Karpas-422 (cell line): ENCODE data around the gene TP73. TPM values are rescaled to one million over a fixed set of nuclear protein-coding genes. Genes with fewer than 3 reads are reported as not detected.

Experiments
- DNase-seq: peaks from one replicate; pipeline ENCODE4 v3.0.0-alpha.2; 2015
- H2AFZ ChIP-seq: fragments of 200-600 bp; sonication (generic); 2 replicates; pipeline ENCODE4 v1.6.1; 2014; ENCODE audit warnings: antibody characterized with exemption, low read length, mixed read lengths
- H3K27ac ChIP-seq: fragments of 200-600 bp; sonication (generic); 2 replicates; pipeline ENCODE4 v1.5.1; 2014; ENCODE audit warnings: mild to moderate bottlenecking, low read length, moderate library complexity
- H3K27me3 ChIP-seq: fragments of 200-600 bp; sonication (generic); 2 replicates; pipeline ENCODE4 v1.6.1; 2014; ENCODE audit warnings: low read length, mixed read lengths
- H3K36me3 ChIP-seq: fragments of 200-600 bp; sonication (generic); 2 replicates; pipeline ENCODE4 v1.6.1; 2014; ENCODE audit warnings: low read length, mixed read lengths; ENCODE audit not compliant: insufficient read depth
- H3K4me1 ChIP-seq: fragments of 200-600 bp; sonication (generic); 2 replicates; pipeline ENCODE4 v1.6.1; 2014; ENCODE audit warnings: mild to moderate bottlenecking, low read length, mixed read lengths
- H3K4me2 ChIP-seq: fragments of 200-600 bp; sonication (generic); 2 replicates; pipeline ENCODE4 v1.6.1; 2014; ENCODE audit warnings: low read length, low read depth, mild to moderate bottlenecking; ENCODE audit not compliant: poor library complexity, severe bottlenecking
- H3K4me3 ChIP-seq: fragments of 200-600 bp; sonication (generic); 2 replicates; pipeline ENCODE4 v1.5.1; 2014; ENCODE audit warnings: mild to moderate bottlenecking, antibody characterized with exemption, low read length, mixed read lengths
- H3K79me2 ChIP-seq: fragments of 200-600 bp; sonication (generic); 2 replicates; pipeline ENCODE4 v1.6.1; 2014; ENCODE audit warnings: mild to moderate bottlenecking, low read length, mixed read lengths
- H3K9ac ChIP-seq: fragments of 200-600 bp; sonication (generic); 2 replicates; pipeline ENCODE4 v1.6.0; 2014; ENCODE audit warnings: low read length
- H3K9me2 ChIP-seq: fragments of 200-600 bp; sonication (generic), shearing (Covaris generic); replicated peaks from 2 replicates; pipeline ENCODE4 v1.6.0; 2014; ENCODE audit warnings: mild to moderate bottlenecking, low read length, moderate library complexity; ENCODE audit not compliant: insufficient read depth
- H3K9me3 ChIP-seq: fragments of 300-700, 200-600 bp; sonication (generic); 2 replicates; pipeline ENCODE4 v1.6.1; 2014; ENCODE audit warnings: low read length, mixed read lengths
- H4K20me1 ChIP-seq: fragments of 200-600 bp; sonication (generic); 2 replicates; pipeline ENCODE4 v1.6.1; 2014; ENCODE audit warnings: mild to moderate bottlenecking, antibody characterized with exemption, low read length, low read depth; ENCODE audit not compliant: insufficient read depth
- total RNA-seq: library from RNA; depleted of rRNA; stranded (reverse); fragments of >200 nt; shearing (Covaris generic); gene quantifications from 2 replicates; pipeline ENCODE4 v1.2.3, GENCODE V29; 2014; ENCODE audit warnings: low replicate concordance

TP73 gene
- total RNA-seq, 1 experiment from 2014 or later: 0.52 TPM

GRCh38 chr1:3697104-3697503, 44.8 kb downstream of the TP73 start:
- no peak overlapping the region for H3K4me3 ChIP-seq
- no peaks in the 10 kb centered on the region for H4K20me1 ChIP-seq
- H3K27ac ChIP-seq: no peak overlapping the region
- H3K4me2 ChIP-seq: no peak overlapping the region
- H3K27me3 ChIP-seq: no peaks in the 10 kb centered on the region
- H3K9me3 ChIP-seq: no peaks in the 10 kb centered on the region
- no peaks in the 10 kb centered on the region for H3K36me3 ChIP-seq
- no peak overlapping the region for H3K9ac ChIP-seq
- no peaks in the 10 kb centered on the region for H3K4me1 ChIP-seq
- no peaks in the 10 kb centered on the region for H3K9me2 ChIP-seq
- no peak for DNase-seq
- no peak overlapping the region for H2AFZ ChIP-seq
- H3K79me2 ChIP-seq: no peaks in the 10 kb centered on the region

- Histone ChIP-seq H3K9ac (no peak overlapping the region), H3K79me2 (no peaks in the 10 kb centered on the region), H3K27me3 (no peaks in the 10 kb centered on the region), H3K4me1 (no peaks in the 10 kb centered on the region), H3K9me2 (no peaks in the 10 kb centered on the region), H3K4me2 (no peak overlapping the region), H2AFZ (no peak overlapping the region), H3K27ac (no peak overlapping the region), H4K20me1 (no peaks in the 10 kb centered on the region), H3K4me3 (no peak overlapping the region), H3K36me3 (no peaks in the 10 kb centered on the region), H3K9me3 (no peaks in the 10 kb centered on the region)
- DNase-seq: no peak
Measured at GRCh38 chr1:3697810-3698209, 45.5 kb downstream of the TP73 start.

- Histone ChIP-seq H2AFZ (no peak overlapping the region), H3K9me2 (no peaks in the 10 kb centered on the region), H3K27me3 (no peaks in the 10 kb centered on the region), H3K79me2 (no peaks in the 10 kb centered on the region), H3K27ac (no peak overlapping the region), H3K4me2 (no peak overlapping the region), H3K9ac (no peak overlapping the region), H3K4me3 (no peak overlapping the region), H3K9me3 (no peaks in the 10 kb centered on the region), H3K36me3 (no peaks in the 10 kb centered on the region), H3K4me1 (no peaks in the 10 kb centered on the region), H4K20me1 (no peaks in the 10 kb centered on the region)
- no peak for DNase-seq
Measured at GRCh38 chr1:3698660-3699408, 46.5 kb downstream of the TP73 start.

- Histone ChIP-seq H3K4me1 (no peaks in the 10 kb centered on the region), H3K9me3 (no peaks in the 10 kb centered on the region), H3K4me3 (no peak overlapping the region), H4K20me1 (no peaks in the 10 kb centered on the region), H3K79me2 (no peaks in the 10 kb centered on the region), H2AFZ (no peak overlapping the region), H3K27me3 (no peaks in the 10 kb centered on the region), H3K27ac (no peak overlapping the region), H3K9ac (no peak overlapping the region), H3K36me3 (no peaks in the 10 kb centered on the region), H3K4me2 (no peak overlapping the region), H3K9me2 (no peaks in the 10 kb centered on the region)
- DNase-seq: no peak
Measured at GRCh38 chr1:3699596-3699995, 47.3 kb downstream of the TP73 start.

- H3K9me2 ChIP-seq: no peaks in the 10 kb centered on the region
- H3K9ac ChIP-seq: no peak overlapping the region
- no peak overlapping the region for H3K4me2 ChIP-seq
- H3K4me3 ChIP-seq: no peak overlapping the region
- no peak overlapping the region for H2AFZ ChIP-seq
- no peaks in the 10 kb centered on the region for H3K4me1 ChIP-seq
- no peaks in the 10 kb centered on the region for H3K9me3 ChIP-seq
- H3K36me3 ChIP-seq: no peaks in the 10 kb centered on the region
- no peaks in the 10 kb centered on the region for H3K27me3 ChIP-seq
- no peak for DNase-seq
- no peaks in the 10 kb centered on the region for H3K79me2 ChIP-seq
- no peak overlapping the region for H3K27ac ChIP-seq
- no peaks in the 10 kb centered on the region for H4K20me1 ChIP-seq
Measured at GRCh38 chr1:3700631-3701030, 48.3 kb downstream of the TP73 start.

GRCh38 chr1:3702528-3702927, 50.2 kb downstream of the TP73 start:
- Histone ChIP-seq H3K4me2 (no peak overlapping the region), H3K27me3 (no peaks in the 10 kb centered on the region), H3K36me3 (no peaks in the 10 kb centered on the region), H3K9me3 (no peaks in the 10 kb centered on the region), H2AFZ (no peak overlapping the region), H4K20me1 (no peaks in the 10 kb centered on the region), H3K27ac (no peak overlapping the region), H3K9me2 (no peaks in the 10 kb centered on the region), H3K79me2 (no peaks in the 10 kb centered on the region), H3K4me3 (no peak overlapping the region), H3K4me1 (no peaks in the 10 kb centered on the region), H3K9ac (no peak overlapping the region)
- no peak for DNase-seq

- Histone ChIP-seq H3K4me3 (no peak overlapping the region), H3K9me2 (no peaks in the 10 kb centered on the region), H3K27ac (no peak overlapping the region), H3K27me3 (no peaks in the 10 kb centered on the region), H2AFZ (no peak overlapping the region), H4K20me1 (no peaks in the 10 kb centered on the region; the same call in 1 of the 2 replicates), H3K4me2 (no peak overlapping the region), H3K9ac (no peak overlapping the region), H3K79me2 (no peaks in the 10 kb centered on the region), H3K9me3 (no peaks in the 10 kb centered on the region), H3K4me1 (no peaks in the 10 kb centered on the region), H3K36me3 (no peaks in the 10 kb centered on the region)
- DNase-seq: no peak
Measured at GRCh38 chr1:3702990-3703728, 50.8 kb downstream of the TP73 start.

- Histone ChIP-seq H3K4me3 (no peak overlapping the region), H3K27me3 (no peaks in the 10 kb centered on the region), H3K27ac (no peak overlapping the region), H3K9ac (no peak overlapping the region), H4K20me1 (no peaks in the 10 kb centered on the region; the same call in 1 of the 2 replicates), H3K79me2 (no peaks in the 10 kb centered on the region), H3K4me2 (no peak overlapping the region), H3K9me3 (no peaks in the 10 kb centered on the region), H3K36me3 (no peaks in the 10 kb centered on the region), H2AFZ (no peak overlapping the region), H3K9me2 (no peaks in the 10 kb centered on the region), H3K4me1 (no peaks in the 10 kb centered on the region)
- no peak for DNase-seq
Measured at GRCh38 chr1:3703786-3704371, 51.6 kb downstream of the TP73 start.
